HEK293T (cell line): ENCODE results near the gene NME7.

Experiments
- ARNT ChIP-seq: fragments of 450-650 bp; IDR thresholded peaks from 2 replicates; pipeline ENCODE4 v1.6.1; 2017; ENCODE audit warnings: mild to moderate bottlenecking
- BHLHE40 ChIP-seq: fragments of 450-650 bp; IDR thresholded peaks from 2 replicates; pipeline ENCODE4 v1.6.1; 2016; ENCODE audit warnings: mild to moderate bottlenecking, moderate library complexity, borderline replicate concordance
- CTBP1 ChIP-seq: fragments of 450-650 bp; IDR thresholded peaks from 2 replicates; pipeline ENCODE4 v1.6.1; 2016; ENCODE audit warnings: borderline replicate concordance
- ELF4 ChIP-seq: fragments of 450-650 bp; IDR thresholded peaks from 2 replicates; pipeline ENCODE4 v1.6.1; 2017; ENCODE audit warnings: antibody characterized with exemption
- FOXK2 ChIP-seq: fragments of 450-650 bp; IDR thresholded peaks from 2 replicates; pipeline ENCODE4 v1.6.1; 2016; ENCODE audit warnings: mild to moderate bottlenecking
- FOXM1 ChIP-seq: fragments of 450-650 bp; IDR thresholded peaks from 2 replicates; pipeline ENCODE4 v1.6.1; 2017; ENCODE audit warnings: mild to moderate bottlenecking, borderline replicate concordance
- HDGF ChIP-seq: fragments of 450-650 bp; IDR thresholded peaks from 2 replicates; pipeline ENCODE4 v1.6.1; 2017; ENCODE audit warnings: antibody characterized with exemption, borderline replicate concordance
- LEF1 ChIP-seq: fragments of 450-650 bp; IDR thresholded peaks from 2 replicates; pipeline ENCODE4 v1.6.1; 2017; ENCODE audit warnings: mild to moderate bottlenecking, borderline replicate concordance
- NFRKB ChIP-seq: fragments of 450-650 bp; IDR thresholded peaks from 2 replicates; pipeline ENCODE4 v1.6.1; 2016; ENCODE audit warnings: mild to moderate bottlenecking, moderate library complexity
- PKNOX1 ChIP-seq: fragments of 450-650 bp; IDR thresholded peaks from 2 replicates; pipeline ENCODE4 v1.6.1; 2016
- SP1 ChIP-seq: fragments of 450-650 bp; IDR thresholded peaks from 2 replicates; pipeline ENCODE4 v1.6.1; 2017
- SUZ12 ChIP-seq: fragments of 450-650 bp; IDR thresholded peaks from 2 replicates; pipeline ENCODE4 v1.6.1; 2016; ENCODE audit warnings: mild to moderate bottlenecking
- TARDBP ChIP-seq: fragments of 450-650 bp; IDR thresholded peaks from 2 replicates; pipeline ENCODE4 v1.6.1; 2016
- ZNF384 ChIP-seq: fragments of 450-650 bp; IDR thresholded peaks from 2 replicates; pipeline ENCODE4 v1.6.1; 2016

GRCh38 chr1:169150641-169151337, 216.8 kb downstream of the NME7 start:
- TF ChIP-seq SUZ12 = no peak
- no peak for TF ChIP-seq BHLHE40
- TF ChIP-seq ELF4 = no peak
- TF ChIP-seq SP1 = no peak
- no peak for TF ChIP-seq FOXK2
- TF ChIP-seq HDGF = no peak
- no peak for TF ChIP-seq CTBP1
- TF ChIP-seq ARNT = no peak
- no peak for TF ChIP-seq FOXM1
- TF ChIP-seq ZNF384 = no peak
- TF ChIP-seq NFRKB = no peak
- no peak for TF ChIP-seq TARDBP
- TF ChIP-seq PKNOX1 = no peak
- TF ChIP-seq LEF1 = no peak
